Epithelial cell of esophagus (primary cell): Measurements from ENCODE around the gene LRRC2.

Source experiments
- DNase-seq: peaks from one replicate; pipeline ENCODE4 v3.0.0; 2010; ENCODE audit warnings: low read depth
- H3K4me3 ChIP-seq: 2 replicates; pipeline ENCODE4 v1.5.1; 2011; ENCODE audit warnings: mild to moderate bottlenecking, low read length, control low read depth
- TF ChIP-seq, protein P1 (sequence below): IDR thresholded peaks from 2 replicates; pipeline ENCODE4 v1.5.1; 2011; ENCODE audit warnings: low read depth, mild to moderate bottlenecking, low read length, control low read depth, inconsistent platforms; ENCODE audit not compliant: insufficient read depth; ENCODE audit errors: missing control alignments

Gene LRRC2

DNA sequence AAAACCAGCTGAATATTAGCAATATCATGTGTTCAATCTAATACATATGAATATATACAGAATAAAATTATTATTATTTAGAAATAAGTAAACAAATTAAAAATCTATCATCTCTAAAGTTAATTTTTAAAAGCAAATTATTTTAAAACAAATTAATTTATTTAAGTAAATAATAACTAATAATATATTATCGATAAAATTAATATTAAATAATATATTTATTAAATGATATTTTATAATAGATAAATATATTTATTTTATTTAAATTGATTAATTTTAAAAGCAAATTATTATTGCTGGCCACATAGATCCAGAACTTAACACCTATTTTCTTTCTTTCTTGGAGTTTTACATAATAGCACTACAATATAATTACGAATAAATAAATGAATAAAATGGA is 46.1 kb downstream of the LRRC2 start:
- no peak overlapping the region for H3K4me3 ChIP-seq
- TF ChIP-seq, protein P1, sequence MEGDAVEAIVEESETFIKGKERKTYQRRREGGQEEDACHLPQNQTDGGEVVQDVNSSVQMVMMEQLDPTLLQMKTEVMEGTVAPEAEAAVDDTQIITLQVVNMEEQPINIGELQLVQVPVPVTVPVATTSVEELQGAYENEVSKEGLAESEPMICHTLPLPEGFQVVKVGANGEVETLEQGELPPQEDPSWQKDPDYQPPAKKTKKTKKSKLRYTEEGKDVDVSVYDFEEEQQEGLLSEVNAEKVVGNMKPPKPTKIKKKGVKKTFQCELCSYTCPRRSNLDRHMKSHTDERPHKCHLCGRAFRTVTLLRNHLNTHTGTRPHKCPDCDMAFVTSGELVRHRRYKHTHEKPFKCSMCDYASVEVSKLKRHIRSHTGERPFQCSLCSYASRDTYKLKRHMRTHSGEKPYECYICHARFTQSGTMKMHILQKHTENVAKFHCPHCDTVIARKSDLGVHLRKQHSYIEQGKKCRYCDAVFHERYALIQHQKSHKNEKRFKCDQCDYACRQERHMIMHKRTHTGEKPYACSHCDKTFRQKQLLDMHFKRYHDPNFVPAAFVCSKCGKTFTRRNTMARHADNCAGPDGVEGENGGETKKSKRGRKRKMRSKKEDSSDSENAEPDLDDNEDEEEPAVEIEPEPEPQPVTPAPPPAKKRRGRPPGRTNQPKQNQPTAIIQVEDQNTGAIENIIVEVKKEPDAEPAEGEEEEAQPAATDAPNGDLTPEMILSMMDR: no peak
- DNase-seq: no peak

- DNase-seq: no peak
- H3K4me3 ChIP-seq: no peak overlapping the region
- TF ChIP-seq, protein P1: no peak
Observed at GRCh38 chr3:46517784-46518181, 48.3 kb downstream of the LRRC2 start.

DNA sequence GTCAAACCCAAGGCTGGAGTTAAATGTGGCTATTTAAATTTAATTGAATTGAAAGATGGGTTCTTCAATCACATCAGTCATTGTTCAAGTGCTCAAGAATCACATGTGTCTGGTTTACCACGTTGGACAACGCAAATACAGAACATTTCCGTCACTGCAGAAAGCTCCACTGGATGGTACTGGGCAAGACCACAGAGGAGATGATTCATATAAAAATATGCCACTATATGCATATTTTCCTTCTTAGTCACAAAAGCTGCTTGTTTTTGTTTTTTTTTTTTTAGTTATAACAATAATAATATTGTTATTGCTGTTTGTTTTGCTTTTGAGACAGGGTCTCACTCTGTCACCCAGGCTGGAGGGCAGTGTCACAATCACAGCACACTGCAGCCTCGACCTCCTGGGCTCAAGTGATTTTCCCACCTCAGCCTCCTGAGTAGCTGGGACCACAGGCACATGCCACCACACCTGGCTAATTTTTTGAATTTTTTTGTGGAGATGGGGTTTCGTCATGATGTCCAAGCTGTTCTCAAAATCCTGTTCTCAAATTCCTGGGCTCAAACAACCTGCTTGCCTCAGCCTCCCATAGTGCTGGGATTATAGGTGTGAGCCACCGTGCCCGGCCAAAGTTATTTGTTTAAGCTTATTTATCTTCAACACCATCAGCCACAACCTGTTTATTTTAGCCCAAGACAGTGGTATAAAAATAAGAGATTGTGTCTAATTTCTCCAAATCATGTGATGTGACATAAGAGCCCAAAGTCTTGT is 48.9 kb downstream of the LRRC2 start:
- TF ChIP-seq, protein P1: no peak
- DNase-seq: peak; percentile 75
- H3K4me3 ChIP-seq: no peak overlapping the region

DNA sequence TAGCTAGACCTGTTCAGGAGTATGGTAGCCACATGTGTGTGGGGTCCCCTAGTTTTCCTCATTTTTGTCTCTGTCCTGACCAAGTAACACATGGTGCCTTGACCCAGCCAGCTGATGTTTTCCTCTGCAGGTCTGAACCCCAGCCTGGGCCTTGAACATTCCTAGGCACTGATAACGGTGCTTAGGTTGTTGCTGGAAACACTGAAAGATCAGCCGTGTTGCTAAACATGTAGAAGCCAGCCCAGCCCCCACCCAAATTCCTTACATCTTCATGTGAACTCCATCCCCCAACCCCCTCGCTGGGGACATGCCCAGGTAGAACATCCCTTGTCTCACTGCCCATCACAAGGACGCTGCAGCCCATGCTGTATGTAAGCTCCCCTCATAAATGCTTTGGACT is 49.6 kb downstream of the LRRC2 start:
- TF ChIP-seq, protein P1: no peak
- H3K4me3 ChIP-seq: no peak overlapping the region
- DNase-seq: peak; percentile 12

DNA sequence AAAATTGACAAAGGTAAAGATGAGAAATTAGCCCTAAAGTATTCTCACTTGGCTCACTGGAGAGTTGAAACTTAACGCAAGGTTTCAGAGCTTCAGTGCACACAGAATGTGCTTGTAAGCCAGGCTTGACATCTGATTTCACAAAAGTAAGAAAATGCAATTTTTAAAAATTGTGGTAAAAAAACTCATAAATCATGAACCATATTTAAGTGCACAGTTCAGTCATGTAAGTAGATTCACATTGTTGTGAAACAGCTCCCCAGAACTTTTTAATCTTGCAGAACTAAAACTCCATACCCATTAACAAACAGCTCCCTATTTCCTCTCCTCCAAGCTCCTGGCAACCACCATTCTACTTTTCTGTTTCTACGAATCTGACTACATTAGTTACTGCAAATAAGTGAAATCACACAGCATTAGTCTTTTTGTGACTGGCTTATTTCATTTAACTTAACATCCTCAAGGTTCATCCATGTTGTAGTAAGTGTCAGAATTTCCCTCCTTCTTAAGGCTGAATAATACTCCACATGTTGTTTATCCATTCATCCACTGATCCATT is 53.8 kb downstream of the LRRC2 start:
- DNase-seq: no peak
- TF ChIP-seq, protein P1: no peak

GRCh38 chr3:46509661-46510187 is 56.4 kb downstream of the LRRC2 start:
- TF ChIP-seq, protein P1: no peak
- no peak overlapping the region for H3K4me3 ChIP-seq
- DNase-seq: no peak

More for the DNA sequence above, 53.8 kb downstream of the LRRC2 start:
- H3K4me3 ChIP-seq: no peak overlapping the region
